ENCODE measurements around the gene CTAGE9.
"Not testable (repeated sequence)": the region's sequence is repeated elsewhere in the genome, so short reads cannot be mapped to it uniquely, and the experiment has no call there.

Gene CTAGE9

DNA sequence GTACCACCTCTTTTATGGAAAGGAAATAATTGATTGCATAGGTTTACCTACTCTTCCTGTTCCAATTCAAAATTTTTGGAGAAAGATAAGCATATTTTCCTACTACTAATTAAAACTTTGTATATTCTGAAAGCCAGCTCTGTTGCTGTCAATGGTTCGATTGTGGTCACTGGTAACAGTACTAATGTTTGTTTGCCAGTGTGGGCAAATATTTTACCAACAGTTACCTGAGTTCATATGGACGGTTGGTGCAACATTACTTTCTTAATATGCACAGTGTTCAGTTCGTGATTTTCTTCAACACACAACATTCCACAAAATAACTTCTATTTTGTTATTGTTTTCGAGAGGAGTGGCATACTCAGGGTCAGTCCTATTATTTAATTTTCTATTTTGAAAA, 17.1 kb upstream of the CTAGE9 start:
- DNase-seq, result no peak

DNA sequence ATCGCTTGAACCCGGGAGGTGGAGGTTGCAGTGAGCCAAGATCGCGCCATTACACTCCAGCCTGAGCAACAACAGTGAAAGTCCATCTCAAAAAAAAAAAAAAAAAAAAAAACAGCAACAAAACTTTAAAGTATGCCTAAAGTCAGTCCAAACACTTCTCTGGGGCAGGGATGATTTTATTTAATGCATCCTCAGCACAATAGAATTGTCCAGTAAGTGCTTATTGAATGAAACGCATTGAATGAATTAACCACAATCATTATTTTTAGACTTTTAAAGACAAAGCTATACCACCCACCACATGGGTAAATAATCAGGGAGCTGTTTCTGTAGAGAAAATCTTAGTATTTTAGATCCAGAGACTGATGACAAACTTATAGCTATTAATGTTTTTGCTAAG, 16.6 kb upstream of the CTAGE9 start:
- no peak for DNase-seq

DNA sequence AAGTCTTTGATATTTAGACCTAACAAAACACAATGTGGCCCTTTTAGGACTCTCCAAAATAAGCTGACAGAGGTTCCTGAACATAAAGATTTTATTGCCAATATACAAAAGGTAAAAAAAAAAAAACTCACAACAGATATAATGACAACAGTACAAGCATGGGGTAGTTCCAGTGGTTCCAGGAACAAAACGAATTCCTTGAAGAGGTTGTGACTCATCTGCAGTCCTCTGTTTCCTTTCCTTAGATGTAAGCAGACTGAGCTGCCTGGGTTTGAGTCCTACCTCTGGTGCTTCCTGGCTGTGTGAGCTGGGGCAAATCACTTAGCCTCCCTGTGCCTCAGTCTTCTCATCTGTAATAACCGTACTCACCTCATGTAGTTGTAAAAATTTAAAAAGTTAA, 13.3 kb upstream of the CTAGE9 start:
- DNase-seq, result no peak

DNA sequence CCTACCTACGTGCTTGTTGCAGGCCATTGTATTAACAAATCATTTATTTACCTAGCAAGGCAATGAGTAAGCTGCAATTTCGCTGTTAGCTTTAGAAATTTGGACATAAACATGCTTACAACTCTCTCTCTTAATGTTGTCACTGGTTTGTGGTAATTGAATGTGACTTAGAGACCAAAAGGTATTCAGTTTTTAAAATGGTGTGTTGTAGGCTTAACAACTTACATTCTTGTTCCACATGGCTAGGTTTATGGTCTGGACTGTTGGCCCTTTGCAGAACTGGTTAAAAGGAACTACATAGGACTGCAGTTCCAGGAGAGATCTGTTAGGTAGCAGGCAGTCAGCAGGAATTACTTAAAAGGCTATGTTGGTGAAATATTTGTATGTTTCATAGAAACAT, 10.3 kb upstream of the CTAGE9 start:
- DNase-seq, result no peak

DNA sequence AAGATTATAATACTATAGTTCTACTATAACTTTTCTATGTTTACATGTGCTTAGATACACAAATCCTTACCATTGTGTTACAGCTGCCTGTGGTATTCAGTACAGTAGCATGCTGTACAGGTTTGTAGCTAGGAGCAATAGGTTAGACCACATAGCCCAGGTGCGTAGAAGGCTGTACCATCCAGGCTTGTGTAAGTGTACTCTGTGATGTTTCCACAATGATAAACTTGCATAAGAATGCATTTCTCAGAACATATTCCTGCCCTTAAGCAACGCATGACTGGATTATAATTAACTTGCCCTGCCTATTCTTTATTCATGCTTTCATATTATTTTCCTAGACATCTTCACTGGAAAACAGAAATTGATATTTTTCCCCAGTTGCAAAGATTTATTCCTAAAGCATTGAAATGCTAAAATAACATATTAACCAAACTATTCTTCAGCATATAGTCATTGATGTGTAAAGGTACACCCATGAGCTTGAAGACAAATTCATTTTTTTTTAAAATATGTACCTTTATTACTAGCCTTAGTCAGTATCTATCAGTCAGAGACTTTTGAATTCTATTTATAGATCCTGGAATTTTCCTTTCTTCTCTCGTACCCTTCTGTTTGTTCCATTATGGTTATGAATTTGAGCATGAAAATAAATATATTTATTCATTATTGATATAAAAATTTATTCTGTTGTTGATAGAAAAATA, 7.2 kb upstream of the CTAGE9 start:
- DNase-seq, result no peak

DNA sequence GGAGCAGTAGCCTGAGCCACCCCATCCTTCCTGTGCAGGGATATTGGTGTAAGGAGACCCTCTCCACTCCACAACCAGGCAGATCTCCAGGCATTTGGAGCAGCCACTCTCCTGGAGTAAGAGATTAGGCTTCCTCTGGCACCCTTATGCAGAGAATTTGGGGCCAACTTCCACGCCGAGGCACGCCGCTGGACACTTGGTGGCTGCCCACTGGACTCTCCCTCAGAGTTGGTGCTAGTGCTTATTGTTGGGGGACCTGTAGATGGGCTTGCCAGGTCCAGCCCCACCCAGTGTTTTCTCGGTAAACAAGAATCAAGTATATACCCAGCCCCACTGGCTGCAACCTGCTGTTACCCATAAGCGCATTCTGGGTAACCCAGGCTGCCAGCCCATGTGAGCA, 4.8 kb upstream of the CTAGE9 start:
- DNase-seq, result not testable (repeated sequence)

DNA sequence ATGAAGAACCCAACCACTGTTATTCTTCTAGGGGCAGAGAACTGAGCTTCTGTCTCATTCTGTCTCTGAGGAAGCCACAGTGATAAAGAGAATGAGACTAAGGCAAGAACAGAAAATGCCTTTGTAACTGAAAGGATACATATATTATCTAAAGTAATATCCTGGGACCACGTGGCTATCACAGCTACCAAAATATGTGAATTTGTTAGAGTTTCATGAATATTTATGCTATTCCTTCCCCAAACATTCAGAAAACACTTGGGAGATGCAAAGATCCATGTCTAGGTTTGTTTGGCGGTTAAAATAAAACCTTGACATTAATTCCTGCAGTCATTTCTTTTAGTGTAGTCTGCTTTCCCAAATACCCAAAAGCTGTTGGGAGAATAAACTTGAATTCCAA, 6.9 kb downstream of the CTAGE9 start:
- not testable (repeated sequence) for DNase-seq

DNA sequence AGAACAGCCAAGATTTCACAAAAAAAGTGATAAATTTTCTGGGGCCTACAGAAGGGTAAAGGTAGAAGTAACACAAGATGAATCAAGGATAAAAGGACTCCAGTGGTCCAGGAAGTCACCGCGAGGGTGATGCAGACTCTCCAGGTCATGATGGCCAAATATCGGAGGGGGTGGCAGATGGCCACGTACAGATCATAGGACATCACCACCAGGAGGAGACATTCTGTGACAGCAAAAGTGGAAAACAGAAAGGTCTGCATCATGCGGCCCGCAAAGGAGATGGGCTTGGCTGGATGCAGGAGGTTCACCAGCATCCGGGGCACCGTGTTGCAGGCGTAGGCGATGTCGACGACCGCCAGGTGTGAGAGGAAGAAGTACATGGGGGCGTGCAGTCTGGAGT, 10.0 kb downstream of the CTAGE9 start:
- DNase-seq, result not testable (repeated sequence)

DNA sequence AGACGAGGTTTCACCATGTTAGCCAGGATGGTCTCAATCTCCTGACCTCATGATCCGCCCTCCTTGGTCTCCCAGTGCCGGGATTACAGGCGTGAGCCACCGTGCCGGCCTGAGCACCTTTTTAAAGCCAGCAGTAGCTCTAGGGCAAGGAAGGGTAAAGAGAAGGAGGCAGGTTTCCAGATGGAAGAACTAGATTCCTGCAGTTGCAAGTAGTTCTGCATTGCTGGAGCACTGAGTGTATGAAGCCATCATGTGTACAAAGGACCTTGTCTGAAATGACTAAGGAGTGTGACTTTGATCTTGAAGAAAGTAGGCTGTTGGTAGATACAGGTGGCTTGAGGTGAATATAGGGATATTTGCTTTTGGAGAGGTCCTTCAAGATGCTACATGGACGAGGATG, 13.9 kb downstream of the CTAGE9 start:
- DNase-seq, result no peak

DNA sequence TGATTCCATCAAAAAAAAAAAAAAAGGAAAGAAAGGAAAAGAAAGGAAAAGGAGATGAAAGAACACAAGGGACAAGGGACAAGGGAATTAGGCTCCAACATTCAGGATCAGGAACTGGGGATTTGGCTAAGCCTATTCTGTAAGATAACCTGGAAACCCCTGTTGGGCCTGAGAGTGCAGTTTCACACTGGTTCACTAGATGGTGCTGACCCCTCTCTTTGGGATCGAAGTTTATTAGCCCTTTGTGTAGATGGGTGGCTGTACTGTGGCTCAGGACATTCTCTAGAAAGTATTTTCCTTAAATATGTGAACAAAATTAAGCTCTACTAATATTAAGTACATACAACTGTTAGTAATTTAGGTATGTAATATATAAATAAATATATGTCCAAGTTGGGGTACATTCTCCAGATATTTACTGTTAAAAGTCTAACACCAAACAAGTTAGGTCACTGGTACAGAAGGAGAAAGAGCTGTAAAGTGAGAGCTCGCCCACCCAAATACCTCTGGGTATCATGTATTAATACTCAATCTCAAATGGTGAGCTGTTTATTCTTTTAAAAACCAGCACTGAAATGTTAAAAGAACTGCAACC, 15.9 kb downstream of the CTAGE9 start:
- no peak for DNase-seq

DNA sequence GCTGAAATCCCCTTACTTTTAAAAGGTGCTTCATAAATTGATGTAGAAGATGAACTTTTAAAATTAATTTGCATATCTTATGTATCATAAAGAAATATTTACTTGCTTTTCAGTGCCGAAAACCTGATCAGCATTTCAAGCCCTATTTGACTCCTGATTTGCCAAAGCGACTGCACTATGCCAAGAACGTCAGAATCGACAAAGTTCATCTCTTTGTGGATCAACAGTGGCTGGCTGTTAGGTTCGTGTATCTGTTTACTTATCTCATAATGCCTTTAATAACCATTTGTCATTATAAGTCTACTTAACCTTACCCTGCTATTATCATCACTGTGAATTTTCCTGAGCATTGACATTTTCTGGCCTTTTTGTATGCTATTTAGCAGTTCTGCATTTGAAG, 17.4 kb downstream of the CTAGE9 start:
- no peak for DNase-seq

DNA sequence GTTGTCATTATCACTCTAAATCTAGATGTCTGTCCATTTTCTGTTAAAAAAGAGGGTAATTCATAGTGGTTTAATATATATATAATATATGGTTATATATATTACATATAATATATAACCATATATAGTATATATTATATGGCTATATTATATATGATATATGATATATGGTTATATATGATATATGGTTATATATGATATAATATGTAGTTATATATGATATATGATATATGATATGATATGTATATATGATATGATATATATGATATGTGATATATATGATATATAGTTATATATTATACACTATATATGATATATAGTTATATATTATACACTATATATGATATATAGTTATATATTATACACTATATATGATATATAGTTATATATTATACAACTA, 18.2 kb downstream of the CTAGE9 start:
- DNase-seq, result no peak

DNA sequence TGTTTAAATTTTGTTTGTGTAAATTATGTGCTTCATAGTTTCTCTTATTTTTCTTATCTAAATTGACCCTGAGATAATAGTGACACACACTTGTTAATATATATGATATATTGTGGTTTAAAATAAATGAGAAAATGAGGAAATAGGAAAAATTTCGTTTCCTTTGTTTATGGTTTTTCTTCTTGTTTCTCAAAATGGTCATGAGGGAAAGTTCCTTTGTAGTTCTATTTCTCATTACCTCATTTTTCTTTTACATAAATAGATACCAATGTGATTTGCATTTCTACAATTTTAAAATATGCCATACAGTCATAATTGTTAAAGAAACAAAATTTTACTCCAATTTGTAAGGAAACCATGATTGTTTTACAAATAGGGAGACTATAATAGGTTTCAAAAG, 18.8 kb downstream of the CTAGE9 start:
- DNase-seq, result no peak

DNA sequence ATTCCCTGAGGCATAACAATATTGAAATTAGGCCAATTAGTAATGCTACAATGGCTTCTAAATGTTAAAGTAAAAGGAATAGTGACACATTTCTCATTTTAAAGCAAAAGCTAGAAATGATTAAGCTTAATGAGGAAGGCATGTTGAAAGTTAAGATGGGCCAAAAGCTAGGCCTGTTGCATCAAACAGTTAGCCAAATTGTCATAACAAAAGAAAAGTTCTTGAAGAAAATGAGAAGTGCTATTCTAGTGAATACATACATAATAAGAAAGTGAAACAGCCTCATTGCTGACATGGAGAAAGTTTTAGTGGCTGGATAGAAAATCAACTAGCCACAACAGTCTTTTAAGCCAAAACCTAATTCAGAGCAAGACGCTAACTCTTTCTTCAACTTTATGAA, 22.5 kb downstream of the CTAGE9 start:
- no peak for DNase-seq

DNA sequence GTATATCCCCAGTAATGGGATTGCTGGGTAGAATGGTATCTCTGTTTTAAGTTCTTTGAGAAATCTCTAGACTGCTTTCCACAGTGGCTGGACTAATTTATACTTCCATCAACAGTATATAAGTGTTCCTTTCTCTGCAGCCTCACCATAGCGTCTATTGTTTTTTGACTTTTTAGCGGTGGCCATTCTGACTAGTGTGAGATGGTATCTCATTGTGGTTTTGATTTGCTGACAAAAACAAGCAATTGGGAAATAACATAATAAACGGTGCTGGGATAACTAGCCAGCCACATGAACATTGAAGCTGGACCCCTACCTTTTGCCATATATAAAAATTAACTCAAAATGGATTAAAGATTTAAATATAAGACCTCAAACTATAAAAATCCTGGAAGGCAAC, 23.8 kb downstream of the CTAGE9 start:
- no peak for DNase-seq

DNA sequence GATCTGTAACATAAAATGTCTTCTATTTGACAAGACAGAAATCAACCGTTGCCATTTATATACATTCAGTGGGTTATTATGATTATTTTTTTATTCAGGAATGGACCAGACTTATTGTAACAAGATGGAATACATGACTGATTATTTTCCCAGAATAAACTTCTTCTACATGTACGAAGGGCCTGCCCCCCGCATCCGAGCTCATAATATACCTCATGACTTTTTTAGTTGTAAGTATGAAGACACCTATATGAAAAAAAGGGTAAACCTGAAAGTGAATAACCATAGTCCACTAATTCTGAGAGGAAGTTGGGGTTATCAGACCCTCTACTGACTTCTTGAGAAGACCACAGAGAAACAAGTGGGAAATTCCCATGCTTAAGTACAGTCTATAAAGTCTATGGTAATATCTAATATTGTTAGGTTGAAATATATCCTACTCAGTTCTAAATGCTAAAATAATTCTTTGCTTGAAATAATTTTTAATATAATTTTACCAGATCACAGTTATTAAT, 25.5 kb downstream of the CTAGE9 start:
- DNase-seq, result no peak

DNA sequence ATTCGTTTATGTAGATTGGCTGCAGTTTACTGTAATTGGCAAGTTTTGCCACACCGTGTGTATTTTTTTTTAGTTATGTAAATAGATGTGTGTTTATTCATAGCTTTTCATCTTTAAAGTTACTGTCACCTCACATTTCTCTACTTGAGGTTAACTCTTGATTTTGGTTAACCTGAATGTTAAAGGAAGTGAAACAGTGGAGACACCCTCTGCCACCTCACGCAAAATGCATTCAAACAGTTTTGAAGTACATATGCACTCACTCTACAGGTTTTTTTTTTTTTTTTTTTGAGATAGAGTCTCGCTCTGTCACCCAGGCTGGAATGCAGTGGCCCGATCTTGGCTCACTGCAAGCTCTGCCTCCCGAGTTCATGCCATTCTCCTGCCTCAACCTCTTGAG, 27.3 kb downstream of the CTAGE9 start:
- DNase-seq, result no peak

DNA sequence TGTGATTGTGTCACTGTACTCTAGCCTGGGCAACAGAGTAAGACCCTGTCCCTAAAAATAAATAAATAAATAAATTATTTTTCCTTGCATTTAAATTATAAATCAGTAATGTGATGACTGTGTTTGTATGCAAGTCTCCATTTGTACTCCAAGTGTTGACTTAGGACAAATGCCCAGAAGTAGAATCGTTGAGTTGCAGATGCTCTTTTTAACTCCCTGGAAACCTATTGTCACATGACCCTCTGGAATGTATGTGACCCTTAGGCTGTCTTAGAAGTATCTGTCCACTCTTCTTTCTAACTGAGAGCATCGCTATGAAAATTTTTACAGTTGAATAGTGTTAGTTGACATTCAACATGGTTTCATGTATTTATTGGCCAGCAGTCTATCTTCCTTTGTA, 28.4 kb downstream of the CTAGE9 start:
- no peak for DNase-seq

DNA sequence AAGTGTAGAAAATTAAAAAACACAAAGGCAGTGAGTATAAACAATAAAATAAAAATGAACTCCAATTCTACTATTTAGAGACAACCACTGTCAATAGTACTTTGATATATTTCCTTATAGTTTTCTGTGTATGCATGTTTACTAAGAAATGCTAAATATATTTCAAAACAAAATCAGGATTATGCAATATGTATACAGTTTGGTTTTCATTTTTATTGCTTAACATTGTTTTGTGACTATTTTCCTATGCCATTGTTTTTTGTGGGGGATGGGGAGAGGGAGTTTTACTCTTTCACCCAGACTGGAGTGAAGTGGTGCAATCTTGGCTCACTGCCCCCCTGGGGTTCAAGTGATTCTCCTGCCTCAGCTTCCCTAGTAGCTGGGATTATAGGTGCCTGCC, 29.2 kb downstream of the CTAGE9 start:
- DNase-seq, result no peak

DNA sequence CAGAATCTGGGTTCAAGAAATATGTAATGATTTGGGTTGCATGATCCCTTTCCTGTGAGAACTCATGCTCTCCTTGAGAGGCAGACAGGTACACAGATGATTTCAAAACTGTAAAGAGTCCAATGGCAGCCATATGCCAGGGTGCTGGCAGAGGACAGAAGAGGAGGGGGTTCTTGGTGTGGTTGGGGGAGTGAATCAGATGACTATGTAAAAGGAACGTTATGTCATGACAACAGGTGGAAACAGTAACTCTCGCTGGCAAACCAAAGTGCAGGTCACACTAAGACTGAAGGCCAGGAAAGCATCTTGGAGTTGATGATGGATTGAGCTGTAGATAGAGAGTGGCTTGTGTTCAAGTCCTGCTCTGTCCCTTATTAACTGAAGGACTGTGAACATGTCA, 29.9 kb downstream of the CTAGE9 start:
- DNase-seq, result no peak

DNA sequence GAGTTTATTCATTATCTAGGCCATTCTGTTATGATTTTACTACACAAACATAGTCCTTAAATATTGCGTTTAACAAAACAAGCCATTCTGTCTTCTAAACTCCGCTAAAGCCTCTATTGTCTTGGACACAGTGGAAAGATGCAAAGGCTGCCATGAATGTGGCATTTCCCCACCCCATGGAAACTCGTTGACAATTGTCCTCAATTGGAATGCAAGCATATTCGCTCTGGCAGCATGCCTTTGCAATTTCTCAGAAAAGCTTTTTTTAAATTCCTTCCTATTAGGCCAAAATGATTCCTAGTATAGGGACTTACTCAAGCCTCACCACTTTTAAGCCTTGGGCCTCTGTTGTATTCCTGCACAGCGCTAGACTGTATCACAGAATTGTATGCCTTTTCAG, 32.4 kb downstream of the CTAGE9 start:
- DNase-seq, result no peak

DNA sequence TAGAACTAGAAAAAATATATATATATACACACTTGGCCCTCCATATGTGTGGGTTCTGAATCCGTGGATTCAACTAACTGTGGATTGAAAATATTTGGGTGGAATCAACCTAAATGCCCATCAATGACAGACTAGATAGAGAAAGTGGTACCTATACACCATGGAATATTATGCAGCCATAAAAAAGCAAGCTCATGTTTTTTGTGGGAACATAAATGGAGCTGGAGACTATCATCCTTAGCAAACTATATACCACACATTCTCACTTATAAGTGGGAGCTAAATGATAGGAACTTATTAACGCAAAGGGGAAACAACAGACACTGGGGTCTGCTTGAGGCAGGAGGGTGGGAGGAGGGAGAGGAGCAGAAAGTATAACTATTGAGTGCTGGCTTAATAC, 37.6 kb downstream of the CTAGE9 start:
- DNase-seq, result no peak

DNA sequence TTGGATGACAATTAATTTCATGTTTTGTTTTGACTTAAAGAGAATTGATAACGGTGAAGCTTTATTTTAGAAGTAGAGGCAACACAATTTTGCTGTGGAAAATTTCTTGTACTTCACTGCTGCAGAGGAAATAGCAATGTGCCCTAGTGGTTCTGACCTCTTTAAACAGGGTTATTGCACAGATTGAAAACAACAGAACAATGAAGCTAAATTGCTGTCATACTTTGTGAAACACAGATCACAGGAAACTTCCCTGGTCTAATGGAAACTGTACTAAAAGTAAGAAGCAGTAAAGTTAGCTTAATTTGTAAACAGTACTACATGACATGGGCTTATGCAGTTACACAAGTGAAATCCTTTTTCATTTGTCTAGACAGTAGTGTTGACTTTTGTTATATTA, 40.9 kb downstream of the CTAGE9 start:
- DNase-seq, result no peak

DNA sequence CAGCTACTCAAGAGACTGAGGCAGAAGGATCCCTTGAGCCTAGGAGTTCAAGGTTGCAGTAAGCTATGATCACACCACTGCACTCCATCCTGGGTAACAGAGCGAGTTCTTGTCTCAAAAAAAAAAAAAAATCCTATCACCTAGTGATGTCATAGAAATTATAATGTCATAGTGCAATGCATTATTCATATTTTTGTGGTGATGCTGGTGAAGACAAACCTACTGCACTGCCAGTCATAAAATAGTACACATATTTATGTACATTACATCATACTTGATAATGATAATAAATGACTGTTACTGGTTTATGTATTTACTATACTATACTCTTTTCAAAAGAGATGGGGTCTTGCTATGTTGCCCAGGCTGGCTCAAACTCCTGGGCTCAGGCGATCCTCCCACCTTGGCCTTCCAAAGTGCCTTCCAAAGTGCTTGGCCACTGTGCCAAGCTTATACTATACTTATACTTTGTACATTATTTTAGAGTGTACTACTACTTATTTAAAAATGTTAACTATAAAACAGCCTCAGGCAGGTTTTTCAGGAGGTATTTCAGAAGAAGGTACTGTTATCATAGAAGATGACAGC, 47.1 kb downstream of the CTAGE9 start:
- no peak for DNase-seq

DNA sequence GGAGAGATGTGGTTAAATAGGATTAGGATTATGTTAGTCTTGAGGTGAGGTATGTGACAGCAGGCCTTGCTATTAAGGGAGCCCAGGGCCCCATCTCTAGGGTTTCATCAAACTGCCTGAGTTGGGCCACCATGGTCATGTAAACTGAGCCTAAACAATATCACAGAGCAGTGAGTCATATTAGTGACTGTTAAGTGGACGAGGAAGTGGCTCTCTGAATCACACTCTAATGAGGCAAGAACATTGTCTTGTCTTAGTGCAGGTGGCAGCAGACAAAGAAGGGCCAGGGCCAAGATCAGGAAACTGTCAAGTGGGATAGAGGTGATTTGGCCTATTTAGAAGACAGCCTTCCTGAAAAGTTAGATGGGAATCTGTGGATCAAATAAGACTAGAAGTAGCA, 50.6 kb downstream of the CTAGE9 start:
- DNase-seq, result no peak
